Lower leg skin (tissue), 3 donors: ENCODE results near the gene LACTBL1.

Experiments used
- POLR2A ChIP-seq, 2 donors: fragments of 450-650 bp; IDR thresholded peaks; one replicate each; pipeline ENCODE4 v1.6.1; 2016 to 2017; ENCODE audit warnings: antibody characterized with exemption in 2 of 2, mild to moderate bottlenecking in 1 of 2, moderate library complexity in 1 of 2
- TF ChIP-seq, protein P1 (sequence below), 3 donors: fragments of 450-650 bp; IDR thresholded peaks; one replicate each; pipeline ENCODE4 v1.5.1; 2016; ENCODE audit warnings: antibody characterized with exemption in 3 of 3, mild to moderate bottlenecking in 3 of 3, moderate library complexity in 2 of 3

DNA sequence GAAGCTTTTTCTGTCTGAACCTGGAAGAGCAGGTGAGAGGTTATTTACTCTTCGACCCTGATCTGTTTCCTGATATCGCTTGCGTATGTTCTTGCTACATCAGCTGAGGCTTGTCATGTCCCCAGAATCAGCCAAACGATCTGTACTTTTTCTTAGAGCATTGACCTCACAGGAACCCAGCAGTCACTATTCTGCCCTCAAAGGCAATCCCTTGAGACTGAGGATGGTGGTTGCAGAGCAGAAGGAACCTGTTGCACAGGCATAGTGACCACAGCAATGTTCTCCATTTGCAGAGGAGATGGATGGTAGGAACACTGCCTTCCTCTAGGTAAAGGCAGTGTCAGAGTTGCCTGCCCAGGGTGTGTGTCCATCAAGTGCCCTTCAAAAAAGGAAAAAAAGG is 11.3 kb upstream of the LACTBL1 start:
- TF ChIP-seq, protein P1, sequence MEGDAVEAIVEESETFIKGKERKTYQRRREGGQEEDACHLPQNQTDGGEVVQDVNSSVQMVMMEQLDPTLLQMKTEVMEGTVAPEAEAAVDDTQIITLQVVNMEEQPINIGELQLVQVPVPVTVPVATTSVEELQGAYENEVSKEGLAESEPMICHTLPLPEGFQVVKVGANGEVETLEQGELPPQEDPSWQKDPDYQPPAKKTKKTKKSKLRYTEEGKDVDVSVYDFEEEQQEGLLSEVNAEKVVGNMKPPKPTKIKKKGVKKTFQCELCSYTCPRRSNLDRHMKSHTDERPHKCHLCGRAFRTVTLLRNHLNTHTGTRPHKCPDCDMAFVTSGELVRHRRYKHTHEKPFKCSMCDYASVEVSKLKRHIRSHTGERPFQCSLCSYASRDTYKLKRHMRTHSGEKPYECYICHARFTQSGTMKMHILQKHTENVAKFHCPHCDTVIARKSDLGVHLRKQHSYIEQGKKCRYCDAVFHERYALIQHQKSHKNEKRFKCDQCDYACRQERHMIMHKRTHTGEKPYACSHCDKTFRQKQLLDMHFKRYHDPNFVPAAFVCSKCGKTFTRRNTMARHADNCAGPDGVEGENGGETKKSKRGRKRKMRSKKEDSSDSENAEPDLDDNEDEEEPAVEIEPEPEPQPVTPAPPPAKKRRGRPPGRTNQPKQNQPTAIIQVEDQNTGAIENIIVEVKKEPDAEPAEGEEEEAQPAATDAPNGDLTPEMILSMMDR (IDR thresholded peaks at IDR 0.05) = no peak
- TF ChIP-seq POLR2A (IDR thresholded peaks at IDR 0.05) = no peak
